GM11168 (cell line): Measurements from ENCODE around the gene NOL7.

Experiments
- in situ Hi-C: fragments of 300-500 bp; cut with MboI; formaldehyde crosslinking; loops from one replicate; pipeline ENCODE4 v1.12.0; 2022; ENCODE audit warnings: low sequenced_read_pairs; ENCODE audit not compliant: unreplicated experiment

The NOL7 gene

GRCh38 chr6:13614926-13615791 is at the start of gene NOL7:
NOL7 (plus strand) TSS chr6:13615335; CDS start chr6:13615359, 24 bp downstream.
- in situ Hi-C loops, result no loop called here

GRCh38 chr6:13565921-13566320 is 49.2 kb upstream of the NOL7 start:
- in situ Hi-C loops, result no loop called here

- in situ Hi-C loops, result no loop called here
These were observed 48.6 kb upstream of the NOL7 start for GRCh38 chr6:13566500-13566899.

DNA sequence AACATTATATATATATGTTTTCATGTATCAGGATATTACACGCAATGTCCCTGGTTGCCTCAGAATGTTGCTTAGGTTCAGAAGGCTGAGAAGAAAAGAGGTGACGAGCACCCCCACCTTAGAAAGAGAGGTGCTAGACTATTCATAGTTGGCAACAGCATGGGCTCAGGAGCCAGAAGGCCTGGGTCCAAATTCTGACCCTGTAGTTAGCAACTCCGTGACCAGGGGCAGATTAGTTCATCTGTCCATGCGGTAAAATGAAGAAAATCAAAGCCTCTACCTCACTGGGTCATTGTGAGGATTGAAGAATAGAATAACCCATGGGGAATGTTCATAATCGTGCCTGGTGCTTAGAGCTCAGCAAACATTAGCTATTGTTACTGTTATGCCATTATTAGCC is 46.2 kb upstream of the NOL7 start:
- in situ Hi-C loops, result no loop called here

GRCh38 chr6:13572240-13572639 is 42.9 kb upstream of the NOL7 start:
- in situ Hi-C loops, result no loop called here

DNA sequence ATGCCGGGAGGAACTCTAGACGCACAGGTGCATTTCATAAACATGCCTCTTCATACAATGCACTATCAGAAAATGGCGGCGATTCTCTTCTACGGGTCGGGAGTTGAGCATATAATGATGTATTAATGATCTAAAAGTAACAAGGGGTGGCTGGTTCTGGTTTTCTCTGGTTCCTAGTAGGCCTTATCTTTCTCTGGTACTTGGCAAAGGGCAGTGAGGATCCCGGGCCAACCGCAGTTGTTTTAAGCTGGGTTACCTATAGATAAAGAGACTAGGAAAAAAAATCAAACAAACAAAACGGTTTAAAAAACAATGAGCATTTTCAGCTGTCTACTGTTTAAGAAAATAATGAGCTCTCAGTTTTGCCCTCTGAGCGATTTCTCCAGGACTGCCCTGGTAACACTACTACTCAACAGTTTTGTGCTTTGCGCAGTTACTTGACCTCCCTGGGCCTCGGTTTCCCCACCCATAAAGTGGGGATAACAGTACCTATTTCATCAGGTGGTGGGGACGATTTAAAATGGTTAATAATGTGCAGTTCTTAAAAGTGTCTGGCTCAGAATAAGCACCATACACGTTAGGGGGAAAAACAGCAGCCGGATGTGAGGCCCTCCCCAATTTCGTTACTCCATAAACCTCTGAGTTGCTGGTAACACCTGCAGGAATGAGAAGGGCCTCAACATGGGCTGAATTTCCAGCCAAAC is 42.0 kb upstream of the NOL7 start:
- in situ Hi-C loops, result no loop called here

GRCh38 chr6:13573669-13574110 is 41.4 kb upstream of the NOL7 start:
- in situ Hi-C loops, result no loop called here

DNA sequence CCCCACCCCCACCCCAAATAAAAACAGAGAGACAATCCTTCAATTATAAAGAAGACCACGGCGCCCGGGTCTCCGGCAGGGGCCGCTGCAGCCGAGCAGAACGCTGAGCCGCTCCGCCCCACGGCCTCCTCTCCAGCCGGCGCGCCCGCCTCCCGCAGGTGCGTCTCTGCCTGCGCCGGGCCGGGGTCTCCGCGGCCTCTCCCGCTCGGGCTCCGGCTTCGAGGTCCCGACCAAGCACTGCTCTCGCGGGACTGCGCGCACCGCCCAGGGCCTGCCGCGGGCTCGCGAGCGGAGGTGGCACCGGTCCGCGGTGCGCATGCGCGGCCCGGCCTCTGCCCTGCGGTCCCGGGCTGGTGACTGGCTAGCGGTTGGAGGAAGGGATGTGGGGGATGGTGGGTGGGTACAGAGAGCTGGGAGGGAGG is 41.0 kb upstream of the NOL7 start:
- in situ Hi-C loops, result no loop called here

GRCh38 chr6:13574571-13575376 is 40.4 kb upstream of the NOL7 start, which contains the start of gene SIRT5:
SIRT5 (plus strand) TSS chr6:13574601; CDS start chr6:13584111, 9,510 bp downstream.
- in situ Hi-C loops, result no loop called here

GRCh38 chr6:13575377-13575775 is 39.8 kb upstream of the NOL7 start:
- in situ Hi-C loops, result no loop called here

DNA sequence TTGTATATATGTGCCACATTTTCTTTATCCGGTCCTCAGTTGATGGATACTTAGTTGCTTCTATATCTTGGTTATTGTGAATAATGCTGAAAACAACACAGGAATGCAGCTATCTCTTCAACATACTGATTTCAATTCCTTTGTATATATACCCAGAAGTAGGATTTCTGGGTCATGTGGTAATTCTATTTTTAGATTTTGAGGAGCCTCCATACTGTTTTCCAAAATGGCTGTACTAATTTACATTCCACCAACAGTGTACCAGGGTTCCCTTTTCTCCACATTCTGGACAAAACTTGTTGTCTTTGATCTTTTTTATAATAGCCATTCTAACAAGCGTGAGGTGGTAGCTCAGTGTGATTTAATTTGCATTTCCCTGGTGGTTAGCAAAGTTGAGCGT is 39.1 kb upstream of the NOL7 start:
- in situ Hi-C loops, result no loop called here

- in situ Hi-C loops, result no loop called here
These were observed 37.2 kb upstream of the NOL7 start for GRCh38 chr6:13577926-13578325.

- in situ Hi-C loops, result no loop called here
These were observed 35.2 kb upstream of the NOL7 start for GRCh38 chr6:13579911-13580310.

- in situ Hi-C loops, result no loop called here
These were observed 33.4 kb upstream of the NOL7 start for GRCh38 chr6:13581700-13582229.

DNA sequence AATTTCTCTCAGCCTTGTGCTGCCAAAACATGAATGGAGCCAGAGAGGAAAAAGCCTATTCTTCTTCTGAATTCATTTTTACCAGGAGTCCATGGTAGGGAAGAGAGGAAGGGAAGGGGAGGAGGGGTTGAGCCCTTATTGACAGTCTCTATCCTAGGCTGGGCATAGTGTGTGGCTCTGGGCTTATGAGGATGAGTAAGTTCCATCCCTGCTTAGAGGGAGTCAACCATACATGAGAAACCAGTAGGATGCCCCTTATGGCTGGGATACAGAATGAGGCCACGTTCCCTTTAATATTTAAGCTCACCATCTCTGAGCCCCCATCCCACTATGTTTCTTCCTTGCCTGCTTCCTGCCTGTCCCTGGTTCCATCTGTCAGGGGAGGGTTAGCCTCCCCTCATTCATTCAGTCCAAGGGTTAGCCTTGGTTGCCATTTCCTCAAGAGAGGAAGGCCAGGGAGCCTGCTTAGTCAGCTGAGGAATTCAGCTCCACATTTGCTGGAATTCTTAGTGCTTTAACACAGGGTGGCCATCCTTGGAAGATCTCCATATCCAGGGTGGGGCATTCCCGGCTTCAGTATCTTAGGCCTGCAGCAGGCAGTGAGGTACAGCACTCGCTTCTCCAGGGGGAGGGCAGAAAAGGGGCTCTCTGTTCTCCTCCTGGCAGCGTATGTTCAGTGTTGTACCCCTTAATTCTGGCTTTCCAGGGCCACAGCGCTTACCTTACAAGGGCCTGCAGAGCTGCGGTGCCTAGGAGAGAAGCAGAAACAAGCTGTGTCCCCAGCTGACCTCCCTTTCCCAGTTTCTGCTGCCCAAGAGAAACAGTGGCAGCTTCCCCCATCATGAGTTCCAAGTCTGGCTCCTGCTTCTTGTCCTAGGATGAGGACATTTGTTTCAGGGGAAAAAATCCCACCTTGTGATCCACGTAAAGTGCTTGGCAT is 28.3 kb upstream of the NOL7 start:
- in situ Hi-C loops, result no loop called here

GRCh38 chr6:13589801-13590200 is 25.3 kb upstream of the NOL7 start:
- in situ Hi-C loops, result no loop called here

- in situ Hi-C loops, result no loop called here
These were observed 24.5 kb upstream of the NOL7 start for GRCh38 chr6:13590574-13591153.

GRCh38 chr6:13591205-13591921 is 23.8 kb upstream of the NOL7 start:
- in situ Hi-C loops, result no loop called here
